HUES6 (cell line): ENCODE data around the gene ZGPAT.

Experiments used
- H3K27ac ChIP-seq: 2 replicates; pipeline ENCODE4 v1.7.0; 2013; ENCODE audit warnings: low read depth, mild to moderate bottlenecking, low read length, inconsistent platforms
- H3K27me3 ChIP-seq: 2 replicates; pipeline ENCODE4 v1.6.1; 2013; ENCODE audit warnings: low read length; ENCODE audit not compliant: control insufficient read depth, insufficient read depth
- H3K36me3 ChIP-seq: 2 replicates; pipeline ENCODE4 v1.6.1; 2013; ENCODE audit warnings: low read length; ENCODE audit not compliant: control insufficient read depth, insufficient read depth
- H3K4me1 ChIP-seq: 2 replicates; pipeline ENCODE4 v1.6.1; 2013; ENCODE audit warnings: low read length; ENCODE audit not compliant: control insufficient read depth, insufficient read depth
- H3K4me3 ChIP-seq: 2 replicates; pipeline ENCODE4 v1.5.1; 2013; ENCODE audit warnings: low read depth, low read length
- H3K9ac ChIP-seq: one replicate; pipeline ENCODE4 v1.6.1; 2013; ENCODE audit warnings: mild to moderate bottlenecking, low read length
- H3K9me3 ChIP-seq: 2 replicates; pipeline ENCODE4 v1.6.1; 2013; ENCODE audit warnings: low read depth, low read length; ENCODE audit not compliant: control insufficient read depth, insufficient read depth

Gene ZGPAT

GRCh38 chr20:63688228-63689045 lies 19.4 kb upstream of the ZGPAT start:
- no peak overlapping the region; the same call in 1 of the 2 replicates for H3K27ac ChIP-seq
- peaks cover 6% of the 10 kb centered on the region for H3K36me3 ChIP-seq
- no peak overlapping the region for H3K4me3 ChIP-seq
- no peak overlapping the region for H3K9ac ChIP-seq
- no peaks in the 10 kb centered on the region for H3K4me1 ChIP-seq
- H3K9me3 ChIP-seq = no peaks in the 10 kb centered on the region
- no peaks in the 10 kb centered on the region for H3K27me3 ChIP-seq

GRCh38 chr20:63689046-63690002 lies 18.5 kb upstream of the ZGPAT start:
- H3K27ac ChIP-seq = no peak overlapping the region
- peaks cover 8% of the 10 kb centered on the region for H3K36me3 ChIP-seq
- H3K9me3 ChIP-seq = no peaks in the 10 kb centered on the region
- H3K4me3 ChIP-seq = no peak overlapping the region
- no peaks in the 10 kb centered on the region for H3K4me1 ChIP-seq
- H3K27me3 ChIP-seq = no peaks in the 10 kb centered on the region
- no peak overlapping the region for H3K9ac ChIP-seq

- H3K36me3 ChIP-seq = peaks cover 10% of the 10 kb centered on the region
- H3K9me3 ChIP-seq = no peaks in the 10 kb centered on the region
- H3K9ac ChIP-seq = no peak overlapping the region
- no peak overlapping the region for H3K27ac ChIP-seq
- no peaks in the 10 kb centered on the region for H3K4me1 ChIP-seq
- H3K27me3 ChIP-seq = no peaks in the 10 kb centered on the region
- H3K4me3 ChIP-seq = no peak overlapping the region
These were observed 17.6 kb upstream of the ZGPAT start for GRCh38 chr20:63690003-63690897.

GRCh38 chr20:63690898-63691710 lies 16.7 kb upstream of the ZGPAT start:
- no peaks in the 10 kb centered on the region for H3K9me3 ChIP-seq
- no peak overlapping the region for H3K4me3 ChIP-seq
- no peaks in the 10 kb centered on the region for H3K27me3 ChIP-seq
- H3K27ac ChIP-seq = no peak overlapping the region
- H3K9ac ChIP-seq = no peak overlapping the region
- H3K4me1 ChIP-seq = peaks cover 3% of the 10 kb centered on the region
- peaks cover 10% of the 10 kb centered on the region for H3K36me3 ChIP-seq

DNA sequence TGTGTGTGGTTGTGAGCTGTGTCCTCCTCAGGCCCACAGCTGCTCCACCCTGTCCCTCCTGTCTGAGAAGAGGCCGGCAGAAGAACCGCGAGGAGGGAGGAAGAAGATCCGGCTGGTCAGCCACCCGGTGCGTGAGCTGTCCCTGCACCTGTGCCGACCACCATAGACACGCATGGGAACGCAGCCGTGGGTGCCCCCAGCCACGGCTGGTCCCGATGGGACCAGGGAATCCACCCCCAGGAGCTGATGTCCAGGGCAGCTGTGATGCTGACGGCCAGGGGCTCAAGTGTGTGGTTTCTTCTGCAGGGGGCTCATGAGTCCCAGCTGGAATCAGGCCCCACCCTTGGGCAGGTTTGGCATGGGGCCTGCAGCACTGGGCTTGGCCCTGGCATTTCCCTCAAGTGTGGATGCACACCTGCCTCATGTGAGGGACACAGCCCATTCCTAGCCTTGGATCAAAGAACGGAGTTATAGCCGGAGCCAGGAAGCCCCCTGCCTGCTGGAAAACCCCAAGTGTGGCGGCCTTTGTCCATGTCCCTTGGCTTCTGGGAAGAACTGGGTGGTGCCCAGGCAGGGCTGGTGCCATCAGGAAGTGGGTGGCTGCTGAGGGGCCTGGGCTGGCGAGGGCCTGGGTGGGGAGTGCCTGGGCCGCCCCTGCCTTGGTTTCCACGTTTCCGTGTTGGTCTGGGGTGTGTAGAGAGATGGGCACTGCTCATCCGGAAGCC lies 16.0 kb upstream of the ZGPAT start:
- Histone ChIP-seq H3K4me1 (peaks cover 8% of the 10 kb centered on the region), H3K36me3 (peaks cover 10% of the 10 kb centered on the region), H3K27ac (no peak overlapping the region)

DNA sequence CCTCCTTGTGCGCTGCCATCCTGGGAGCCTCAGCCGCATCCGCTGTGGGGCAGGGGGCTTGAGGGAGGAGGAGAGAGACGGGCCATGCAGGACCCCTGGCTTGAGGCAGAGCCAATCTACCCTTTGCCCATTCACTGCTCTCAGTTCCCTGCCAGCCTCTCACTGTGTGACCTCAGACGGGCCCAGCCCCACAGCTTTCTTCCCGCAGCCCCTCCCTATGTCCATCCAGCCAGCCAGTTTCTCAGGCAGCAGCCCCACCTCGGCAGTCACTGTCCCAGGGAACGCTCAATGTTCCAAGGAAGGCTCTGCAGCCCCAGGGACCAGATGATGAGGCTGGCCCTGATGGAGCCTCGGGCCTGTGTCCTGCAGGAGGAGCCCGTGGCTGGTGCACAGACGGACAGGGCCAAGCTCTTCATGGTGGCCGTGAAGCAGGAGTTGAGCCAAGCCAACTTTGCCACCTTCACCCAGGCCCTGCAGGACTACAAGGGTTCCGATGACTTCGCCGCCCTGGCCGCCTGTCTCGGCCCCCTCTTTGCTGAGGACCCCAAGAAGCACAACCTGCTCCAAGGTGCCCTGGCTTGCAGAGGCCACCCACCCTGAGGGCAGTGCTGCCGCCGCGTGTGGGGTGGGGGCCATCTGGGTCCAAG lies 15.3 kb upstream of the ZGPAT start:
- Histone ChIP-seq H3K9me3 (no peaks in the 10 kb centered on the region), H3K4me1 (peaks cover 15% of the 10 kb centered on the region), H3K36me3 (peaks cover 10% of the 10 kb centered on the region), H3K4me3 (no peak overlapping the region), H3K27ac (no peak overlapping the region), H3K27me3 (no peaks in the 10 kb centered on the region), H3K9ac (no peak overlapping the region)

More for the DNA sequence above, 16.0 kb upstream of the ZGPAT start:
- Histone ChIP-seq H3K4me3 (no peak overlapping the region), H3K9ac (no peak overlapping the region), H3K9me3 (no peaks in the 10 kb centered on the region), H3K27me3 (no peaks in the 10 kb centered on the region)

- Histone ChIP-seq H3K27ac (no peak overlapping the region), H3K36me3 (peaks cover 10% of the 10 kb centered on the region), H3K4me3 (no peak overlapping the region), H3K4me1 (peaks cover 17% of the 10 kb centered on the region), H3K9ac (no peak overlapping the region), H3K9me3 (no peaks in the 10 kb centered on the region), H3K27me3 (no peaks in the 10 kb centered on the region)
These were observed 14.6 kb upstream of the ZGPAT start for GRCh38 chr20:63693083-63693732.

DNA sequence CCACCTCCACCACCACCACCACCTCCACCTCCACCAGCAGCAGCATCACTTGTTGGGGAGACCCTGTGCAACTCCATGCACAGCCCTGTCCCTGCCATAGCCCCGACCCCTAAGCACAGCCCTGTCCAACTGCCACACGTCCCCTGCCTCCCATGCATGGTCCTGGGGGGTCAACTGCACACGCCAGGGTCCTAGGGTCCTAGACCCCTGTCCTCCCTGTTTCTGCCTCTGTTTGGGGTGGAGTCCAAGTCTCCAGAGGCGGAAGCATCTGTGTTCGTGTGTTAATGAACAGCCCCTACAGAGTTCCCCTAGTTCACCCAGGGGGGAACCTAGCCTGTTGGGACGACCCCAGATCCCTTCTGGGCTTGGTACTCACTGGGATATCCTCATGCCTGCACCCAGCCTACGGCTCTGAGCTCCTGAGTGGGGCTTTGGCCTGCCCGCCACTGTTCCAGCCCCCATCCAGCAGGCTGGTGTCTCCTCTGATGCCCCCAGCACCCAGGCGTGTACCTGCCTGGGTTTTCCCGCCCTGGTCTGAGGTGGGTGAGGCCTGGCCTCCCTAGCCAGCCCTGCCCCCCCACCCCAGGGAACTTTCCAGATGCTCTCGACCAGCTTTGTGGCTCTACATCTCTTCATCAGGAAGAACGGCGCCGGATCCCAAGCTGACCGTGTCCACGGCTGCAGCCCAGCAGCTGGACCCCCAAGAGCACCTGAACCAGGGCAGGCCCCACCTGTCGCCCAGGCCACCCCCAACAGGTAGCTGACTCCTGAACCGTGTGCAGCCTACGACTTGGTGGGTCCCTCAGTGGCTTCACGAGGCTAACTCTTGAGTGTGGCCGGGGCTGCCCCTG lies 13.9 kb upstream of the ZGPAT start:
- no peak overlapping the region for H3K9ac ChIP-seq
- H3K9me3 ChIP-seq = no peaks in the 10 kb centered on the region
- H3K36me3 ChIP-seq = peaks cover 10% of the 10 kb centered on the region
- H3K4me3 ChIP-seq = no peak overlapping the region
- no peaks in the 10 kb centered on the region for H3K27me3 ChIP-seq
- H3K4me1 ChIP-seq = peaks cover 21% of the 10 kb centered on the region
- H3K27ac ChIP-seq = no peak overlapping the region
